Measurements from ENCODE around the gene COLQ.

- no peak for TF ChIP-seq TAF1 (IDR thresholded peaks at IDR 0.05; ENCODE audit: low read depth, low read length)
- TF ChIP-seq SPI1 (IDR thresholded peaks at IDR 0.05; ENCODE audit: low read depth, low read length), result no peak
- no peak for TF ChIP-seq POU2F2 (IDR thresholded peaks at IDR 0.05; ENCODE audit: low read depth, low read length)
Measured at GRCh38 chr3:15434756-15435155, 86.8 kb downstream of the COLQ start.
